NCI-H1436 (cell line): ENCODE data around the gene KRT37.
"Not testable (repeated sequence)": the region's sequence is repeated elsewhere in the genome, so short reads cannot be mapped to it uniquely, and the experiment has no call there.

Experiments used
- DNase-seq: peaks from one replicate; lab custom pipeline; 2025; lab: John Stamatoyannopoulos, UW

Gene KRT37

GRCh38 chr17:41404024-41404671 lies 20.2 kb downstream of the KRT37 start:
- DNase-seq: no peak

- DNase-seq: no peak
Measured at GRCh38 chr17:41403404-41404023, 20.9 kb downstream of the KRT37 start.

- DNase-seq: no peak
Measured at GRCh38 chr17:41402161-41402560, 22.2 kb downstream of the KRT37 start.

- no peak for DNase-seq
Measured at GRCh38 chr17:41396996-41397660, 27.3 kb downstream of the KRT37 start, which contains the start of gene KRT31. Gene KRT31 (minus strand): TSS chr17:41397608. CDS start chr17:41397539, 69 bp downstream.

GRCh38 chr17:41396340-41396739 lies 28.0 kb downstream of the KRT37 start:
- DNase-seq: no peak

GRCh38 chr17:41395611-41396010 lies 28.8 kb downstream of the KRT37 start:
- no peak for DNase-seq

- DNase-seq: not testable (repeated sequence)
Measured at GRCh38 chr17:41395044-41395443, 29.3 kb downstream of the KRT37 start.

- DNase-seq: no peak
Measured at GRCh38 chr17:41394254-41394996, 30.0 kb downstream of the KRT37 start.

GRCh38 chr17:41393826-41394225 lies 30.6 kb downstream of the KRT37 start:
- DNase-seq: no peak

GRCh38 chr17:41393294-41393693 lies 31.1 kb downstream of the KRT37 start:
- DNase-seq: no peak

- no peak for DNase-seq
Measured at GRCh38 chr17:41392278-41392677, 32.1 kb downstream of the KRT37 start.

- DNase-seq: no peak
Measured at GRCh38 chr17:41391535-41391934, 32.9 kb downstream of the KRT37 start.

- DNase-seq: no peak
Measured at GRCh38 chr17:41390411-41390938, 33.9 kb downstream of the KRT37 start.

GRCh38 chr17:41387670-41388069 lies 36.7 kb downstream of the KRT37 start:
- DNase-seq: no peak

GRCh38 chr17:41386227-41386626 lies 38.2 kb downstream of the KRT37 start:
- no peak for DNase-seq

GRCh38 chr17:41383690-41384089 lies 40.7 kb downstream of the KRT37 start:
- no peak for DNase-seq

- no peak for DNase-seq
Measured at GRCh38 chr17:41382394-41382793, 42.0 kb downstream of the KRT37 start.

GRCh38 chr17:41381943-41382342 lies 42.4 kb downstream of the KRT37 start, which contains the start of gene KRT34:
Gene KRT34 (minus strand): TSS chr17:41382306. CDS start chr17:41382246, 60 bp downstream.
- not testable (repeated sequence) for DNase-seq

GRCh38 chr17:41380091-41380490 lies 44.3 kb downstream of the KRT37 start:
- DNase-seq: not testable (repeated sequence)

GRCh38 chr17:41377546-41377945 lies 46.8 kb downstream of the KRT37 start:
- DNase-seq: no peak
